Keratinocyte (primary cell): Measurements from ENCODE around the gene KRT78. TPM values are rescaled to one million over a fixed set of nuclear protein-coding genes. Genes with fewer than 3 reads are reported as not detected.

ENCODE experiments used
- DNase-seq: peaks from one replicate; pipeline ENCODE4 v3.0.0-alpha.2; 2011; ENCODE audit warnings: low read depth, missing footprints, low spot score
- FAIRE-seq: peaks from 2 replicates; lab custom pipeline; 2011; peaks lifted over from hg19 to GRCh38; lab: Jason Lieb, UNC
- H2AFZ ChIP-seq: 2 replicates; pipeline ENCODE4 v1.6.0; 2012; ENCODE audit warnings: low read length, control low read depth, inconsistent platforms; ENCODE audit not compliant: control insufficient read depth
- H3K27ac ChIP-seq: 2 replicates; pipeline ENCODE4 v1.5.1; 2011; ENCODE audit warnings: low read length; ENCODE audit not compliant: control insufficient read depth, insufficient read depth
- H3K27me3 ChIP-seq: 3 replicates; pipeline ENCODE4 v1.6.0; 2011; ENCODE audit warnings: low read length; ENCODE audit not compliant: control insufficient read depth, insufficient read depth; ENCODE audit errors: extremely low read depth
- H3K36me3 ChIP-seq, 2 experiments: 2 replicates in 1 of 2; 3 replicates in 1 of 2; pipeline ENCODE4 v1.5.1; 2011; ENCODE audit warnings: low read length in 2 of 2, mild to moderate bottlenecking in 1 of 2; ENCODE audit not compliant: control insufficient read depth in 2 of 2, insufficient read depth in 2 of 2; ENCODE audit errors: extremely low read depth in 1 of 2
- H3K4me1 ChIP-seq: 3 replicates; pipeline ENCODE4 v1.5.1; 2011; ENCODE audit warnings: low read length; ENCODE audit not compliant: control insufficient read depth, insufficient read depth; ENCODE audit errors: extremely low read depth
- H3K4me2 ChIP-seq: 3 replicates; pipeline ENCODE4 v1.6.0; 2011; ENCODE audit warnings: low read depth, low read length; ENCODE audit not compliant: control insufficient read depth, insufficient read depth; ENCODE audit errors: extremely low read depth
- H3K4me3 ChIP-seq, 3 experiments: fragments of 200-600 bp in 1 of 3; sonication (generic) in 1 of 3; 2 replicates in 2 of 3; 3 replicates in 1 of 3; pipeline ENCODE4 v1.5.1; 2011 to 2016; ENCODE audit warnings: low read length in 3 of 3, mild to moderate bottlenecking in 3 of 3, control low read depth in 2 of 3, inconsistent platforms in 1 of 3, low read depth in 1 of 3, mixed read lengths in 1 of 3, mixed run types in 1 of 3, moderate library complexity in 1 of 3; ENCODE audit not compliant: control insufficient read depth in 2 of 3, insufficient read depth in 2 of 3; ENCODE audit errors: extremely low read depth in 1 of 3
- H3K79me2 ChIP-seq: 2 replicates; pipeline ENCODE4 v1.6.0; 2012; ENCODE audit warnings: low read length; ENCODE audit not compliant: control insufficient read depth, insufficient read depth
- H3K9ac ChIP-seq: 3 replicates; pipeline ENCODE4 v1.6.0; 2011; ENCODE audit warnings: low read length; ENCODE audit not compliant: control insufficient read depth, insufficient read depth; ENCODE audit errors: extremely low read depth
- H3K9me1 ChIP-seq: 3 replicates; pipeline ENCODE4 v1.6.0; 2011; ENCODE audit warnings: low read length; ENCODE audit not compliant: control insufficient read depth, insufficient read depth; ENCODE audit errors: extremely low read depth
- H3K9me3 ChIP-seq: 2 replicates; pipeline ENCODE4 v1.5.1; 2012; ENCODE audit warnings: low read depth, low read length; ENCODE audit not compliant: control insufficient read depth
- H4K20me1 ChIP-seq: 3 replicates; pipeline ENCODE4 v1.6.0; 2011; ENCODE audit warnings: low read length; ENCODE audit not compliant: control insufficient read depth, insufficient read depth; ENCODE audit errors: extremely low read depth
- EZH2 ChIP-seq: IDR thresholded peaks from one replicate; pipeline ENCODE4 v1.6.1; 2012; ENCODE audit warnings: inconsistent platforms, mild to moderate bottlenecking, low read length, moderate library complexity
- dilution Hi-C: fragments of 300-500 bp; cut with MboI; formaldehyde crosslinking; loops from one replicate; pipeline ENCODE4 v1.7.0; 2020; ENCODE audit warnings: low sequenced_read_pairs; ENCODE audit not compliant: extremely low pct_ligation_motif_present
- polyA plus RNA-seq, 5 experiments: library from polyadenylated mRNA; depleted of rRNA in 3 of 5; stranded (reverse) in 3 of 5; stranded (forward) in 1 of 5; unstranded in 1 of 5; fragments of >200 nt; gene quantifications; 1 replicate in 1 of 5; 2 replicates in 3 of 5; 3 replicates in 1 of 5; pipeline versions ENCODE4 v1.2.1 to v1.2.3, GENCODE V29; 2011 to 2012; ENCODE audit warnings: missing spikeins in 2 of 5, low read depth in 1 of 5, low replicate concordance in 1 of 5
- TF ChIP-seq, protein P1 (sequence below), 3 experiments: IDR thresholded peaks in 1 of 3; conservative IDR thresholded peaks in 1 of 3; optimal IDR thresholded peaks in 1 of 3; 2 replicates in 2 of 3; 3 replicates in 1 of 3; pipeline versions ENCODE3 to v1.5.1; 2011; ENCODE audit warnings: low read length in 3 of 3, mild to moderate bottlenecking in 3 of 3, moderate library complexity in 2 of 3, control low read depth in 1 of 3, inconsistent platforms in 1 of 3; ENCODE audit not compliant: insufficient read depth in 2 of 3; ENCODE audit errors: extremely low read depth in 1 of 3

The KRT78 gene
- polyA plus RNA-seq, 1 donor (not counting 4 experiments of a cell fraction or from before 2014, with no cell fraction given) = 0.96 TPM

DNA sequence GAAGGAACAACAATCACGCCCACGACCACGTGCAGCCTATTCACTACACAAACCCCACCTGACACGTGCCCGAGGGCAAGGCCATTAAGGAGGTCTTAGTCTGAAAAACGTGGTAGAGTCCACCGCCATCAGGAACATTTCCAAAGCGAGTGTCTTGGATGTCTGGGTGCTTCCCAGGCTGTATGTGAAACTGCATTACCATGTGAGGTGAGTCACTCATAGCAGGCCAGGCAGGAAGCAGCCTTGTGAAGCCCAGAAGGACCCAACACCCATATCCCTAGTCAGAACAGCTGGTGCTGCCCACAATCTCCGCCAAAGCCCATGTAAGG, 11.4 kb downstream of the KRT78 start:
- no peak overlapping the region for H3K9ac ChIP-seq
- no peaks in the 10 kb centered on the region for H3K36me3 ChIP-seq
- H3K4me3 ChIP-seq = no peak overlapping the region
- H2AFZ ChIP-seq = no peak overlapping the region
- no peak overlapping the region for H3K4me2 ChIP-seq
- FAIRE-seq (peak; percentile 86), DNase-seq (peak; percentile 13)
- TF ChIP-seq EZH2 = no peak
- TF ChIP-seq, protein P1, sequence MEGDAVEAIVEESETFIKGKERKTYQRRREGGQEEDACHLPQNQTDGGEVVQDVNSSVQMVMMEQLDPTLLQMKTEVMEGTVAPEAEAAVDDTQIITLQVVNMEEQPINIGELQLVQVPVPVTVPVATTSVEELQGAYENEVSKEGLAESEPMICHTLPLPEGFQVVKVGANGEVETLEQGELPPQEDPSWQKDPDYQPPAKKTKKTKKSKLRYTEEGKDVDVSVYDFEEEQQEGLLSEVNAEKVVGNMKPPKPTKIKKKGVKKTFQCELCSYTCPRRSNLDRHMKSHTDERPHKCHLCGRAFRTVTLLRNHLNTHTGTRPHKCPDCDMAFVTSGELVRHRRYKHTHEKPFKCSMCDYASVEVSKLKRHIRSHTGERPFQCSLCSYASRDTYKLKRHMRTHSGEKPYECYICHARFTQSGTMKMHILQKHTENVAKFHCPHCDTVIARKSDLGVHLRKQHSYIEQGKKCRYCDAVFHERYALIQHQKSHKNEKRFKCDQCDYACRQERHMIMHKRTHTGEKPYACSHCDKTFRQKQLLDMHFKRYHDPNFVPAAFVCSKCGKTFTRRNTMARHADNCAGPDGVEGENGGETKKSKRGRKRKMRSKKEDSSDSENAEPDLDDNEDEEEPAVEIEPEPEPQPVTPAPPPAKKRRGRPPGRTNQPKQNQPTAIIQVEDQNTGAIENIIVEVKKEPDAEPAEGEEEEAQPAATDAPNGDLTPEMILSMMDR (optimal IDR thresholded peaks at IDR 0.05 in 1 of 3, IDR thresholded peaks at IDR 0.05 in 1 of 3, conservative IDR thresholded peaks at IDR 0.05 in 1 of 3; ENCODE audit: extremely low read depth in 1 of 3, insufficient read depth in 2 of 3, low read length in 3 of 3) = no peak
- no peaks in the 10 kb centered on the region for H3K9me3 ChIP-seq
- H3K9me1 ChIP-seq = no peaks in the 10 kb centered on the region
- dilution Hi-C loops = no loop called here
- H3K79me2 ChIP-seq = no peaks in the 10 kb centered on the region
- no peak overlapping the region for H3K27ac ChIP-seq
- peaks cover 17% of the 10 kb centered on the region for H3K4me1 ChIP-seq
- H4K20me1 ChIP-seq = no peaks in the 10 kb centered on the region
- H3K27me3 ChIP-seq = peaks cover 10% of the 10 kb centered on the region

DNA sequence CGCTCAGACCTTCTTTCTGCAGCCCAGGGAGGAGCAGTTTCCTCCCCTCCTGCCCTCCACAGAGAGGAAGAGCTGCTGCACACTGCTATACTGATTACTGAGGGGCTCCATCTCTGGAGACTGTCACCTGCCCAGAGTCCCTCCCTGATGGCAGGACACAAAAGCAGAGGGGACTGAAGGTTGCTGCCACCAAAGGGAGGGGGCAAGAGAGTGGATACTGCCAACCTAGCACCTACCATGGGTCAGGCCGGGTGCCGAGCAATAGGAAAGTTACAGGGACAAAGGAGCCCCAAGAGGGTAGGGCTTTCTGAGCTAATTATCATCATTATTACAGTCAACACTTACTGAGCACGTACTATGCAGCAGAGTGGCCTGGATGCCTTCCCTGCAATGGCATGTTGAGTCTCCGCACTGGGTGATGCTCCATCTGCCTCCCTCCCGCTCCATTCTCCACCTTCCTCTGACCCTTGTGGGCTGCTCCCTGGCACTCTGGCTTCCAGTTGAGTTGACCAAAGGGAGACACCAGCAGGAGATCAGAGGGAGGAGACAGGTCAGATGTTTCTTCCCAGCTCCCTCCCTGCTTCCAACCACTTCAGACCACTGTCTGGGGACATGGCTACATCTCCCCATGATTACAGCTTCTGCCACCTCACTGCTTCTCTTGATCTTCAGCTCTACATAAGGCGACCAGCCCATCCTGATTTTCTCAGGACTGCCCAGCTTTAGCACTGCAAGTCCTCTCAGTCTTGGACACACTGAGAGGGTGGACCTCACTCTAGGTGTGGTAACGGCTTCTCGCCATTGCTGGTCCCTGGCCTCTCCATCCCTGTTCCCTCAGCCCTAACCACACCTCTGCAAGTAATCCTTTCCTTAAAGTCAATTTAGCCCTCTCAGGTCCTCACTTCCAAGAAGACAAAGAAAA, 12.0 kb downstream of the KRT78 start:
- no peak for DNase-seq
- no peak overlapping the region for H3K27ac ChIP-seq
- dilution Hi-C loops = no loop called here
- H3K4me3 ChIP-seq = no peak overlapping the region
- no peak overlapping the region for H2AFZ ChIP-seq
- H3K79me2 ChIP-seq = no peaks in the 10 kb centered on the region
- TF ChIP-seq EZH2 = no peak
- TF ChIP-seq, protein P1 (optimal IDR thresholded peaks at IDR 0.05 in 1 of 3, IDR thresholded peaks at IDR 0.05 in 1 of 3, conservative IDR thresholded peaks at IDR 0.05 in 1 of 3; ENCODE audit: extremely low read depth in 1 of 3, insufficient read depth in 2 of 3, low read length in 3 of 3) = no peak
- FAIRE-seq = no peak
- peaks cover 17% of the 10 kb centered on the region for H3K4me1 ChIP-seq
- no peak overlapping the region for H3K9ac ChIP-seq
- no peaks in the 10 kb centered on the region for H3K36me3 ChIP-seq
- no peaks in the 10 kb centered on the region for H4K20me1 ChIP-seq
- no peak overlapping the region for H3K4me2 ChIP-seq
- peaks cover 10% of the 10 kb centered on the region for H3K27me3 ChIP-seq
- H3K9me3 ChIP-seq = no peaks in the 10 kb centered on the region
- H3K9me1 ChIP-seq = no peaks in the 10 kb centered on the region
